Panc1 (cell line): ENCODE results near the gene MTG1.

Source experiments
- POLR2AphosphoS5 ChIP-seq: IDR thresholded peaks from 2 replicates; pipeline ENCODE4 v1.6.1; 2012; ENCODE audit warnings: mild to moderate bottlenecking, low read depth, low read length, moderate library complexity
- SIN3A ChIP-seq: IDR thresholded peaks from 2 replicates; pipeline ENCODE4 v1.6.1; 2012; ENCODE audit warnings: low read depth, mild to moderate bottlenecking, low read length, moderate library complexity, borderline replicate concordance; ENCODE audit not compliant: insufficient read depth
- TF ChIP-seq, protein P1 (sequence below): fragments of 450-650 bp; IDR thresholded peaks from 2 replicates; pipeline ENCODE4 v1.5.1; 2017; ENCODE audit warnings: mild to moderate bottlenecking

DNA sequence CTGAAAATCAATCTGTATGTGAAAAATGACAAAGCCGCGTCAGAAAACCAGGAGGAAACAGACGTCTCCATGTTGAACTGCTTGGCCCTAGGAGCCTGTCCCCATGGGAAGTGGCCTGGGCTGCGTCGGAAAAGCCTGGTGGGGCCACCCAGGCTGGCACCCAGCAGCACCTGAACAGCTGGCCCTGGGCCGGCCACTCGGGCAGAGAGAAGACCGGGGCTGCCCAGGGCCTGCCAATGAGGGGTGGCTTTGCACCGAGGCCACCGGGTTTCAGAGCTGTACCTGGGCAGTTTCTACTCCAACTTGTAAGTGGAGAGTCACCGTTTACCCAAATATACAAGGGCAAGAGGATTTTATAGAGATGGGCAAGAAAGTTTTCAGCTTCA is 35.0 kb upstream of the MTG1 start:
- TF ChIP-seq, protein P1, sequence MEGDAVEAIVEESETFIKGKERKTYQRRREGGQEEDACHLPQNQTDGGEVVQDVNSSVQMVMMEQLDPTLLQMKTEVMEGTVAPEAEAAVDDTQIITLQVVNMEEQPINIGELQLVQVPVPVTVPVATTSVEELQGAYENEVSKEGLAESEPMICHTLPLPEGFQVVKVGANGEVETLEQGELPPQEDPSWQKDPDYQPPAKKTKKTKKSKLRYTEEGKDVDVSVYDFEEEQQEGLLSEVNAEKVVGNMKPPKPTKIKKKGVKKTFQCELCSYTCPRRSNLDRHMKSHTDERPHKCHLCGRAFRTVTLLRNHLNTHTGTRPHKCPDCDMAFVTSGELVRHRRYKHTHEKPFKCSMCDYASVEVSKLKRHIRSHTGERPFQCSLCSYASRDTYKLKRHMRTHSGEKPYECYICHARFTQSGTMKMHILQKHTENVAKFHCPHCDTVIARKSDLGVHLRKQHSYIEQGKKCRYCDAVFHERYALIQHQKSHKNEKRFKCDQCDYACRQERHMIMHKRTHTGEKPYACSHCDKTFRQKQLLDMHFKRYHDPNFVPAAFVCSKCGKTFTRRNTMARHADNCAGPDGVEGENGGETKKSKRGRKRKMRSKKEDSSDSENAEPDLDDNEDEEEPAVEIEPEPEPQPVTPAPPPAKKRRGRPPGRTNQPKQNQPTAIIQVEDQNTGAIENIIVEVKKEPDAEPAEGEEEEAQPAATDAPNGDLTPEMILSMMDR = no peak
- TF ChIP-seq POLR2AphosphoS5 (no peak), SIN3A (no peak)
